Spinal cord (tissue), 10 donors: ENCODE measurements around the gene ATP9A. TPM values are rescaled to one million over a fixed set of nuclear protein-coding genes. Genes with fewer than 3 reads are reported as not detected.
"Not testable (repeated sequence)": the region's sequence is repeated elsewhere in the genome, so short reads cannot be mapped to it uniquely, and the experiment has no call there.

ENCODE experiments used
- DNase-seq, 6 donors: peaks; one replicate each; pipeline versions ENCODE4 v3.0.0 to v3.0.0-alpha.2; 2013 to 2015; ENCODE audit warnings: low spot score in 6 of 6, low read depth in 4 of 6
- H3K27ac ChIP-seq: one replicate; pipeline ENCODE4 v1.5.1; 2013; ENCODE audit warnings: low read depth, low read length, control low read depth
- H3K27me3 ChIP-seq: one replicate; pipeline ENCODE4 v1.6.1; 2013; ENCODE audit warnings: low read length; ENCODE audit not compliant: control insufficient read depth, insufficient read depth
- H3K36me3 ChIP-seq: one replicate; pipeline ENCODE4 v1.6.1; 2013; ENCODE audit warnings: low read length; ENCODE audit not compliant: control insufficient read depth, insufficient read depth
- H3K4me1 ChIP-seq: one replicate; pipeline ENCODE4 v1.6.1; 2013; ENCODE audit warnings: low read length; ENCODE audit not compliant: control insufficient read depth, insufficient read depth
- H3K4me3 ChIP-seq: one replicate; pipeline ENCODE4 v1.5.1; 2013; ENCODE audit warnings: low read depth, low read length, control low read depth
- H3K9me3 ChIP-seq: one replicate; pipeline ENCODE4 v1.6.1; 2013; ENCODE audit warnings: low read length; ENCODE audit not compliant: control insufficient read depth, insufficient read depth
- WGBS: methylation state at CpG from one replicate; pipeline ENCODE4 v1.1.5; 2013; ENCODE audit warnings: missing lambda C conversion rate; ENCODE audit not compliant: insufficient coverage; 5-methylcytosine and 5-hydroxymethylcytosine counted together
- polyA plus RNA-seq, 2 donors: library from polyadenylated mRNA; unstranded; fragments of 120-200 nt; gene quantifications; one replicate each; pipeline ENCODE4 v1.2.1, GENCODE V29; 2013; ENCODE audit not compliant: insufficient read length in 2 of 2
- total RNA-seq, 2 donors: library from RNA; depleted of rRNA in 1 of 2; stranded (reverse); fragments of 120-200 nt in 1 of 2; fragments of >200 nt in 1 of 2; gene quantifications; one replicate each; pipeline versions ENCODE4 v1.2.3 to v1.2.4, GENCODE V29; 2013 to 2014
- donor health status: healthy.

Gene ATP9A
- total and polyA plus RNA-seq, 4 donors = 77.3 to 187 (median 169) TPM

DNA sequence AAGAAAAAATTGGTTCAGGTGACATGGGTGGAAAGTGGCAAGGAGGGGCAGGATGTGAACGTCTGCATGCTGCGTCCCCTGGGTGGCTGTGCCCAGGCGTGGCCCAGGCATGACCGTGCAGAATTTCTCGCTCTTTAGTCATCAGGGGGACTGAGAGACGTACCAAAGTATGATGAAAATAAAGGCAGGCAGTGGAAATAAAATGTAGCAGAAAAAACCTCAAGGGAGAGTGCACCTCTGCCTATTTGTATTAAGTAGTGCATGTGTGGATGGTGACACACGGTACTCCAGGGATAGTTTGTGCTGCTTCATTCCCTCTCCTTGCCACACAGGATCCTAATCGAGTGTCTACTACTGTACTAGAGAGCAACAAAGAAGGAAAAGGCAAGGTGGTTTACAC lies 81.1 kb downstream of the ATP9A start:
- Histone ChIP-seq H3K4me3 (no peak overlapping the region), H3K27me3 (no peaks in the 10 kb centered on the region), H3K27ac (no peak overlapping the region), H3K36me3 (peaks cover 28% of the 10 kb centered on the region), H3K4me1 (no peaks in the 10 kb centered on the region), H3K9me3 (no peaks in the 10 kb centered on the region)
- WGBS = 83% methylated on average over 6 of the region's 8 CpGs
- peak in 1 of 6 donors; percentile 33 for DNase-seq

DNA sequence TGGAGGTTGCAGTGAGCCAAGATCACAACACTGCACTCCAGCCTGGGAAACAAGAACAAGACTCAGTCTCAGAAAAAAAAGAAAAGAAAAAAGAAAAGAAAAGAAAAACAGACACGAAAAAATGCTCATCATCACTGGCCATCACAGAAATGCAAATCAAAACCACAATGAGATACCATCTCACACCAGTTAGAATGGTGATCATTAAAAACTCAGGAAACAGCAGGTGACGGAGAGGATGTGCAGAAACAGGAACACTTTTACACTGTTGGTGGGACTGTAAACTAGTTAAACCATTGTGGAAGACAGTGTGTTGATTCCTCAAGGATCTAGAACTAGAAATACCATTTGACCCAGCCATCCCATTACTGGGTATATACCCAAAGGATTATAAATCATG lies 82.7 kb downstream of the ATP9A start:
- H3K36me3 ChIP-seq = peaks cover 31% of the 10 kb centered on the region
- not testable (repeated sequence) for DNase-seq, H3K27me3 ChIP-seq, H3K4me1 ChIP-seq, H3K9me3 ChIP-seq, H3K27ac ChIP-seq, H3K4me3 ChIP-seq
- no CpG with 5 or more reads among the region's 2 CpGs for WGBS

DNA sequence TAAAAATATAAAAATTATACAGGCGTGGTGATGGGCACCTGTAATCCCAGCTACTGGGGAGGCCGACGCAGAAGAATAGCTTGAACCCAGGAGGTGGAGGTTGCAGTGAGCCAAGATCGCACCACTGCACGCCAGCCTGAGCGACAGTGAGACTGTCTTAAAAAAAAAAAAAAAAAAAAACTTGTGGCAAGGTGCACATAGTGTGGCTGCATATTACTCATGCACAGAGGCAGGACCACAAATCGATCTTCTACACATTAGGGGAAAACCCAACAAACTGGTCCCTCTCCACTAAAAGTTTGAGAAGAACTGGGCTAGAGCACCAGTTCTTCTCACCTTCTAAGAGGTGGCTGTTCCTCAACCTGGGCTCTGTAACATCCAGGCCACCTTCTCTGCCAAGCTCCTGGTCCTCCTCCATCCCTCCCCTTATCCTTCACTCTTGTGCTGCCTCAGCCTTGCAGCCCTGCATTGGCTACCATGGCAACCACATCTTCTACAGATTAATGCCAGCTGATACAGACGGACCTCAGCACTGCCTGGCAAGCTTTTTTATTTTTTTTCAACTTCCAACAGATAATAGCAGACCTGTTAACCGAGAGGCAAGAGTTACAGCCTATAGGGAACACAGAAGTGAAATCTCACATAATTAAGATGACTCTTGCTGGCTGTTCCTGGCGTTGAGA lies 88.0 kb downstream of the ATP9A start:
- Histone ChIP-seq H3K9me3 (no peaks in the 10 kb centered on the region), H3K36me3 (peaks cover 16% of the 10 kb centered on the region), H3K27ac (no peak overlapping the region), H3K4me1 (peaks cover 27% of the 10 kb centered on the region), H3K27me3 (no peaks in the 10 kb centered on the region), H3K4me3 (no peak overlapping the region)
- peak in 3 of 6 donors; percentile 37 to 92 (median 75) for DNase-seq
- 87% methylated on average over 7 of the region's 10 CpGs for WGBS

DNA sequence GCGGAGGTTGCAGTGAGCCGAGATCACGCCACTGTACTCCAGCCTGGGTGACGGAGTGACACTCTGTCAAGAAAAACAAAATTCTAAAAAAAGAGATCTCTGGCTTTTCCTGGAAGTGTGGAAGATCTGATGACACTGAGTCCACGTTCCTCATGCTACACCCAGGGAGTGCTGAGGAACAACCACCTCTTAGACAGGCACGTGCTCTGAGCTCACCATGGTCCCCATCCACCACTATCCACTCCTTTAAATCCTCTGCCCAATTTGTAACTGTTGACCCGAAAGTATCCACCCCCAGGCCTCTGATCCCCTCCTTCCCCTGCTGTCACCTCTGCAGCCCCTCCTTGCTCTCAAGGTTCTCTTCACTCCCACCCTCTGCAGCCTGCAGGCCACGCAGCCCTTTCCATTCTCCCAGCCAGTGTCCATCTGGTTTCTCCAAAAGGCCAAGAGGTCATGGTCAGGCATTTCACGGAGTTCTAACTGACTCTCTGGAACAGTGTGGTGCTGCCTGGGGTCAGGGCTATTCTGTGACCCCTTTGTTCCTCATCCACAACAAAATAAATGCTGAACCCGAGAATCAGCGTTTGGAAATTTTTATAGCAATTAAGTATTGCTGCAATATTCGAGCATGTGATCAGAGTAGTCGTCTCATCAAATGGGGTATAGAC lies 88.8 kb downstream of the ATP9A start:
- no peak overlapping the region for H3K27ac ChIP-seq
- no peak for DNase-seq
- peaks cover 22% of the 10 kb centered on the region for H3K36me3 ChIP-seq
- no peaks in the 10 kb centered on the region for H3K9me3 ChIP-seq
- peaks cover 27% of the 10 kb centered on the region for H3K4me1 ChIP-seq
- no peaks in the 10 kb centered on the region for H3K27me3 ChIP-seq
- 80% methylated on average over 13 of the region's 13 CpGs for WGBS
- H3K4me3 ChIP-seq = no peak overlapping the region

DNA sequence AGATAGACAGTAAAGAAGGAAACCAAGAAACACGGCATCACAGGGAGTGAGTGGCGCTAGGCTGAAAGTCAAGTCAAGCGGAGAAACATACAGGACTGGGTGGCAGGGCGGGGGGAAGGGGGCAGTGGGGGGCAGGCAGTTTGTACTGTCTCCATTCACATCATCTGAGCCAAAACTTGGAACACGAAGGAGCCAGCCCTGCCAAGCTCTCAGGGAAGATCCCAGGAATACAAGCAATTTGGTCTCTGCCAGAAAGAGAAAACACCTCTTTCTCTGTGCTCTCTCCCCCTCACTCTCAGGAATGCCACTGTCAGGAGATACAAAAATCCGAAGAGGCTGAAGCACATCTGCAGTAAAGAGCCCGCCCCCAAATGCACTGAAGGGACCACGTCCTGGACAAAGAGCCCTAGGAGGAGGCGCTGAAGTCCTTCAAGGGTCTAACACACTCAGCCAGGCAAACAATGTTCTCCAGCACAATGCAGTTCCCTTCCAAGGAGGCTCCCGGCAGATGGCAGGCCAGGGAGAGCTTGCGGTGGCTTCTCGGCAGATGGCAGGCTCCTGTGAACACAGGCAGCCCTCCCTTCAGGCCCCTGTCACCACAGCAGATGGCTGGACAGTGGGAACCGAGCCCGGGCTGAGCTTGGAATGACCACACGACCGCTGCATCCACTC lies 90.0 kb downstream of the ATP9A start:
- Histone ChIP-seq H3K9me3 (no peaks in the 10 kb centered on the region), H3K27me3 (no peaks in the 10 kb centered on the region), H3K4me1 (peaks cover 27% of the 10 kb centered on the region), H3K27ac (peak overlapping the region; percentile 75), H3K36me3 (peaks cover 32% of the 10 kb centered on the region), H3K4me3 (no peak overlapping the region)
- 10% methylated on average over 13 of the region's 16 CpGs for WGBS
- peak in 4 of 6 donors; percentile 53 to 91 (median 72) for DNase-seq

DNA sequence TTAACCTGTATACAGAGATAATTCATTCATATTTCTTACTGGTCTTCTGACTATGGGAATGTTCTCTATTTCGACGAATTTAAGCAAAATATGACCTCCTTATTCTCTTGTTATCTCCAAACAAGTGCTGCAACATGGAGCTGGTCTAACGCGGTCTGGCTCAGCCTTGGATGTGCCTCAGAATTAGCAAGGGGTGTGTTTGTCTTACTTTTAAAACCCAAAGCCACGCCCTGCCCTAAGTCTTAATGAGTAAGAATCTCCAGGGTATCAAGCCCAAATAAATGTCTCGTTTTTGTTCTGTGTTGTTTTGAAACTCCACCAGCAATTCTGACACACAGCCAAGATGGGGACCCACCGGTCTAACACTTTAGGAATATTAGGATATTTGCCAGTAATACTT lies 99.2 kb downstream of the ATP9A start:
- no peak overlapping the region for H3K27ac ChIP-seq
- no CpG with 5 or more reads among the region's 7 CpGs for WGBS
- H3K36me3 ChIP-seq = peaks cover 38% of the 10 kb centered on the region

DNA sequence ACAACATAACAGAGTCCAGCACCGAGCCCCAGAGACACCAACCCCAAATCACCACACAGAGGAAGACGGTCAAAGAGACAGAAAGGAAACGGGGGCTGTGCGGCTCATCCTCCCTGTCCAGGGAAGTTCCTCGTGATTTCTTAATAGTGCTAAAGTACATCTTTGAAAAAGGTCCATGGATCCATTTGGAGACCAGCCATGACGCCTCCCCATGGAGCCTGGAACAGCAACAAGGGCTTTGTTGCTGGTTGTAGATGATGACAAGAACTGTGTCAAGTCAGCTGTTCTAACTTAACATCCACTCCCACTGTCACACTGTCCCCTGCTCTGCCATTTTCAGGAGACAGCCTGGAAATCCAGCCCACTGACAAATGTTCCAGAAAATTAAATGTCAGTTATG lies 99.7 kb downstream of the ATP9A start:
- Histone ChIP-seq H3K36me3 (peaks cover 36% of the 10 kb centered on the region), H3K9me3 (no peaks in the 10 kb centered on the region), H3K4me3 (no peak overlapping the region), H3K27me3 (no peaks in the 10 kb centered on the region), H3K27ac (no peak overlapping the region), H3K4me1 (no peaks in the 10 kb centered on the region)
- 73% methylated on average over 5 of the region's 6 CpGs for WGBS
- no peak for DNase-seq

More for the DNA sequence above, 99.2 kb downstream of the ATP9A start:
- no peak for DNase-seq
- Histone ChIP-seq H3K4me1 (no peaks in the 10 kb centered on the region), H3K27me3 (no peaks in the 10 kb centered on the region), H3K4me3 (no peak overlapping the region), H3K9me3 (no peaks in the 10 kb centered on the region)

DNA sequence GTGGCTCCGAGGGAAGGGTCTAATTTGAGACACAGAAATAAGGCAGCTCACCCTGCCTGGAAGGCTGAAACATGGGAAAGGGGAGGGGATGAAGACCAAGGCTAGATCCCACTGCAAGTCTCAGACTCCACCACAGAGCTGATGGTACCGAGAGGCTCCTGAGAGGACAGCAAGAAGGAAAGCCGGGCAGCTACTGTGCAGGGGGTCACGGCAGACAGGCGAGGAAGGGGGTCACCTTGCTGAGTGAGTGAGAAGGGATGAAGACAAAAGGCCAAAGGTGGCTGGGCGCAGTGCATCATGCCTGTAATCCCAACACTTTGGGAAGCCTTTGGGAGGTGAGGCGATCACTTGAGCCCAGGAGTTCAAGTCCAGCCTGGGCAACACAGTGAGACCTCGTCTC lies 100.7 kb downstream of the ATP9A start:
- Histone ChIP-seq H3K27me3 (no peaks in the 10 kb centered on the region), H3K9me3 (no peaks in the 10 kb centered on the region), H3K4me3 (no peak overlapping the region), H3K36me3 (peaks cover 29% of the 10 kb centered on the region), H3K4me1 (no peaks in the 10 kb centered on the region), H3K27ac (no peak overlapping the region)
- WGBS = 90% methylated on average over 5 of the region's 8 CpGs
- no peak for DNase-seq

DNA sequence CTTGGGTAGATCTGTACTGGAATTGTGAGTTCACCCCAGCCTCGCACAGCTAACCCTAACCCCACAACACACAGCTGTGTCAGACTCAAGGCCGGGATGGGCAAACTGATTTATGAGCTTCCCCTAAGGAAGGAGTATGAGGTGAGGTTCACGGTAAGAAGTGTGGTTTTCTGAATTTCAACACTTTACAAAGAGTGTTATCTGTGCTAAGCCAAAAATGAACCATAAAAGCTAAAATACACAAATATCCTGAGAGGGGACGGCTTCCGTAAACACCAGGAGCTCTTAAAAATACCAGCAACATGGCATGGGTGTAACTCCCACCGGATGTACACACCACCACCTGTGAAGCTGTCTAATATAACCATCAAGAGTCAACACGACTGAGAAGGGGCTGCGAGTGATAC lies 101.2 kb downstream of the ATP9A start:
- peaks cover 32% of the 10 kb centered on the region for H3K36me3 ChIP-seq

More for the DNA sequence above, 101.2 kb downstream of the ATP9A start:
- Histone ChIP-seq H3K4me3 (no peak overlapping the region), H3K9me3 (no peaks in the 10 kb centered on the region), H3K4me1 (no peaks in the 10 kb centered on the region), H3K27ac (no peak overlapping the region), H3K27me3 (no peaks in the 10 kb centered on the region)
- WGBS = no CpG with 5 or more reads among the region's 8 CpGs
- no peak for DNase-seq
